ENCODE data around the gene WDR76. TPM values are rescaled to one million over a fixed set of nuclear protein-coding genes. Genes with fewer than 3 reads are reported as not detected.
"Not testable (repeated sequence)": the region's sequence is repeated elsewhere in the genome, so short reads cannot be mapped to it uniquely, and the experiment has no call there.

The WDR76 gene
- total and polyA plus RNA-seq, 2 donors from 2014 or later: 0.73 to 4.8 TPM

DNA sequence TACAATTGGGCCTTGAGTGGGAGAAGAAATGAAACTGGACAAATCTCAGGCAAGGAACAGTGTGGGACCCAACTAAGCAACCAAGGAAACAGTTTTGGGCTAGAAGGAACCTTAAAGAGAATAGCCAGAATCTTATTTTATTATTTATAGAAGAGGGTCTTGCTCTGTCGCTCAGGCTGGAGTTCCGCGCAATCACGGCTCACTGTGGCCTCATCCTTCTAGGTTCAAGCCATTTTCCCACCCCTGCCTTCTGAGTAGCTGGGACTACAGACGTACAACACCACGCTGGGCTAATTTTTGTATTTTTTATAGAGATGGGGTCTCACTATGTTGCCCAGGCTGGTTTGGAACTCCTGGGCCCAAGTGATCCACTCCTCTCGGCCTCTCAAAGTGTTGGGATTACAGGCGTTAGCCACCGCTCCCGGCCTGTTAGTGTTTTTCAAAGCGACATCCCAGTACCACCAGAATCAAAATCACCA, 734 bp upstream of the WDR76 start:
- FAIRE-seq (no peak), DNase-seq (peak in 1 of 5 donors; percentile 35)
- H3K4me1 ChIP-seq (ENCODE audit: control insufficient read depth in 2 of 3, insufficient read depth in 2 of 3, low read depth in 1 of 3, low read length in 3 of 3): peaks cover 3 to 8% (median 3%) of the 10 kb centered on the region in 3 donors
- no peak overlapping the region for H3K27ac ChIP-seq (ENCODE audit: low read depth in 2 of 2, low read length in 2 of 2)
- no peaks in the 10 kb centered on the region for H3K9me3 ChIP-seq (ENCODE audit: control insufficient read depth in 2 of 3, insufficient read depth in 1 of 3, low read length in 3 of 3)
- H3K27me3 ChIP-seq (ENCODE audit: control insufficient read depth, insufficient read depth, low read length): no peaks in the 10 kb centered on the region
- H3K9ac ChIP-seq (ENCODE audit: low read length in 3 of 3): no peak overlapping the region
- TF ChIP-seq, protein P1, sequence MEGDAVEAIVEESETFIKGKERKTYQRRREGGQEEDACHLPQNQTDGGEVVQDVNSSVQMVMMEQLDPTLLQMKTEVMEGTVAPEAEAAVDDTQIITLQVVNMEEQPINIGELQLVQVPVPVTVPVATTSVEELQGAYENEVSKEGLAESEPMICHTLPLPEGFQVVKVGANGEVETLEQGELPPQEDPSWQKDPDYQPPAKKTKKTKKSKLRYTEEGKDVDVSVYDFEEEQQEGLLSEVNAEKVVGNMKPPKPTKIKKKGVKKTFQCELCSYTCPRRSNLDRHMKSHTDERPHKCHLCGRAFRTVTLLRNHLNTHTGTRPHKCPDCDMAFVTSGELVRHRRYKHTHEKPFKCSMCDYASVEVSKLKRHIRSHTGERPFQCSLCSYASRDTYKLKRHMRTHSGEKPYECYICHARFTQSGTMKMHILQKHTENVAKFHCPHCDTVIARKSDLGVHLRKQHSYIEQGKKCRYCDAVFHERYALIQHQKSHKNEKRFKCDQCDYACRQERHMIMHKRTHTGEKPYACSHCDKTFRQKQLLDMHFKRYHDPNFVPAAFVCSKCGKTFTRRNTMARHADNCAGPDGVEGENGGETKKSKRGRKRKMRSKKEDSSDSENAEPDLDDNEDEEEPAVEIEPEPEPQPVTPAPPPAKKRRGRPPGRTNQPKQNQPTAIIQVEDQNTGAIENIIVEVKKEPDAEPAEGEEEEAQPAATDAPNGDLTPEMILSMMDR (IDR thresholded peaks at IDR 0.05; ENCODE audit: borderline replicate concordance, extremely low read depth, insufficient read depth): no peak
- intact Hi-C loops (cut with DNase I): no loop called here
- H3K36me3 ChIP-seq (ENCODE audit: control insufficient read depth in 2 of 3, insufficient read depth in 3 of 3, low read length in 3 of 3): no peaks in the 10 kb centered on the region
- peak overlapping the region in 2 of 3 donors; percentile 70 to 74 for H3K4me3 ChIP-seq (ENCODE audit: low read length in 3 of 3)

DNA sequence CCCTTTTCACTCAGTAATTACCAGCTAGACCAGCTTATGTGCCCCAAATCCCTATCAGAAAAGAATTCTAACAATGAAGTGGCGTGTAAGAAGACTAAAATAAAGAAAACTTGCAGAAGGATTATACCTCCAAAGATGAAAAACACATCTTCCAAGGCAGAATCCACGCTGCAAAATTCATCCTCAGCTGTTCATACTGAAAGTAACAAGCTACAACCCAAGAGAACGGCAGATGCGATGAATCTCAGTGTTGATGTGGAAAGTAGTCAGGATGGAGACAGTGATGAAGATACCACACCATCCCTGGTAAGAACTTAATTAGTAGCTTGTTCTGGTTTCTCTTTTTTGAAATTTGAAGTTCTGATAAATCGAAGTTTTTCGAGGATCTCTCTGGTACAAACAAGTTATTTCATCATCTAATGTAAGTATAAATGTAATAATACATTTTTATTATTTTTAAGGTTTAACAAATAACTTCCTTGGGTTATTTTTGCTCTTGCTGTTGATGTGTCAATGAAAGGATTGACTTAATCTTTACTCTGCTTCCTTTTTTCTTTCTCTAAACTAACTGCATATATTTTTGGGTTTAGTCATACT, 1.4 kb downstream of the WDR76 start:
- H3K9ac ChIP-seq (ENCODE audit: low read length in 3 of 3): peak overlapping the region in 1 of 3 donors; percentile 34
- H3K27me3 ChIP-seq (ENCODE audit: control insufficient read depth, insufficient read depth, low read length): no peaks in the 10 kb centered on the region
- intact Hi-C loops (cut with DNase I): no loop called here
- FAIRE-seq (no peak), DNase-seq (peak in 1 of 5 donors; percentile 3)
- no peak overlapping the region for H3K27ac ChIP-seq (ENCODE audit: low read depth in 2 of 2, low read length in 2 of 2)
- no peaks in the 10 kb centered on the region for H3K9me3 ChIP-seq (ENCODE audit: control insufficient read depth in 2 of 3, insufficient read depth in 1 of 3, low read length in 3 of 3)
- no peaks in the 10 kb centered on the region for H3K36me3 ChIP-seq (ENCODE audit: control insufficient read depth in 2 of 3, insufficient read depth in 3 of 3, low read length in 3 of 3)
- TF ChIP-seq, protein P1 (IDR thresholded peaks at IDR 0.05; ENCODE audit: borderline replicate concordance, extremely low read depth, insufficient read depth): no peak
- no peak overlapping the region for H3K4me3 ChIP-seq (ENCODE audit: low read length in 3 of 3)
- H3K4me1 ChIP-seq (ENCODE audit: control insufficient read depth in 2 of 3, insufficient read depth in 2 of 3, low read depth in 1 of 3, low read length in 3 of 3): peaks cover 0 to 7% (median 3%) of the 10 kb centered on the region in 3 donors

DNA sequence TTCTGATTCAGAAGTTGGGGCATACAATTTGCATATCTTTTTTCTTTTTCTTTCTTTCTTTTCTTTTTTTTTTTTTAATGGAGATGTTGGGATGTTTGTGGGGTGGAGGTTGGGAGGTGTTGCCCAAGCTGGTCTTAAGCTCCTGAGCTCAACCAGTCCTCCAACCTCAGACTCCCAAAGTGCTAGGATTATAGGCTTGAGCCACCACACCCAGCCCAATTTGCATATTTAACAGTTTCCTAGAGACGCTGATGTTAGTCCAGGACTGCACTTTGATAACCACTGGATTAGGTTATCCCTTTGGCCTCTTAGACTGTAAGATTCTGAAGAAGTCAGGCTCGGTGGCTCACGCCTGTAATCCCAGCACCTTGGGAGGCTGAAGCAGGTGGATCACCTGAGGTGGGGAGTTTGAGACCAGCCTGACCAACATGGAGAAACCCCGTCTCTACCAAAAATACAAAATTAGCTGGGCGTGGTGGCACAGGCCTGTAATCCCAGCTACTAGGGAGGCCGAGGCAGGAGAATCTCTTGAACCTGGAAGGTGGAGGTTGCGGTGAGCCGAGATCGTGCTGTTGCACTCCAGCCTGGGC, 3.2 kb downstream of the WDR76 start:
- intact Hi-C loops (cut with DNase I); H3K9me3 ChIP-seq (ENCODE audit: control insufficient read depth in 2 of 3, insufficient read depth in 1 of 3, low read length in 3 of 3); H3K4me1 ChIP-seq (ENCODE audit: control insufficient read depth in 2 of 3, insufficient read depth in 2 of 3, low read depth in 1 of 3, low read length in 3 of 3); H3K27ac ChIP-seq (ENCODE audit: low read depth in 2 of 2, low read length in 2 of 2); DNase-seq; H3K27me3 ChIP-seq (ENCODE audit: control insufficient read depth, insufficient read depth, low read length); H3K36me3 ChIP-seq (ENCODE audit: control insufficient read depth in 2 of 3, insufficient read depth in 3 of 3, low read length in 3 of 3); FAIRE-seq; H3K9ac ChIP-seq (ENCODE audit: low read length in 3 of 3); H3K4me3 ChIP-seq (ENCODE audit: low read length in 3 of 3): not testable (repeated sequence)

DNA sequence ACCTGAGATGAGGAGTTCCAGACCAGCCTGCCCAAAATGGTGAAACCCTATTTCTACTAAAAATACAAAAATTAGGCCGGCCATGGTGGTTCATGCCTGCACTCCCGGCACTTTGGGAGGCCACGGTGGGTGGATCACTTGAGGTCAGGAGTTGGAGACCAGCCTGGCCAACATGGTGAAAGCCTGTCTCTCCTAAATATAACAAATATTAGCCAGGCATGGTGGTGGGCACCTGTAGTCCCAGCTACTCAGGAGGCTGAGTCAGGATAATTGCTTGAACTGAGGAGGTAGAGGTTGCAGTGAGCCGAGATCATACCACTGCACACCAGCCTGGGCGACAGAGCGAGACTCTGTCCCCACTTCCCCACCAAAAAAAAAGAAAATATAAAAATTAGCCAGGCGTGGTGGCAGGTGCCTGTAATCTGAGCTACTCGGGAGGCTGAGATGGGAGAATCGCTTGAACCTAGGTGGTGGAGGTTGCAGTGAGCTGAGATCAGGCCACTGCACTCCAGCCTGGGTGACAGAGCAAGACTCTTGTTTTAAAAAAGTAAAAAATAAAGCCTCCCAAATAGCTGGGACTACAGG, 4.0 kb downstream of the WDR76 start:
- H3K27me3 ChIP-seq (ENCODE audit: control insufficient read depth, insufficient read depth, low read length); intact Hi-C loops (cut with DNase I); H3K4me1 ChIP-seq (ENCODE audit: control insufficient read depth in 2 of 3, insufficient read depth in 2 of 3, low read depth in 1 of 3, low read length in 3 of 3); H3K4me3 ChIP-seq (ENCODE audit: low read length in 3 of 3); H3K27ac ChIP-seq (ENCODE audit: low read depth in 2 of 2, low read length in 2 of 2); DNase-seq; H3K9ac ChIP-seq (ENCODE audit: low read length in 3 of 3); H3K36me3 ChIP-seq (ENCODE audit: control insufficient read depth in 2 of 3, insufficient read depth in 3 of 3, low read length in 3 of 3); FAIRE-seq; H3K9me3 ChIP-seq (ENCODE audit: control insufficient read depth in 2 of 3, insufficient read depth in 1 of 3, low read length in 3 of 3): not testable (repeated sequence)

DNA sequence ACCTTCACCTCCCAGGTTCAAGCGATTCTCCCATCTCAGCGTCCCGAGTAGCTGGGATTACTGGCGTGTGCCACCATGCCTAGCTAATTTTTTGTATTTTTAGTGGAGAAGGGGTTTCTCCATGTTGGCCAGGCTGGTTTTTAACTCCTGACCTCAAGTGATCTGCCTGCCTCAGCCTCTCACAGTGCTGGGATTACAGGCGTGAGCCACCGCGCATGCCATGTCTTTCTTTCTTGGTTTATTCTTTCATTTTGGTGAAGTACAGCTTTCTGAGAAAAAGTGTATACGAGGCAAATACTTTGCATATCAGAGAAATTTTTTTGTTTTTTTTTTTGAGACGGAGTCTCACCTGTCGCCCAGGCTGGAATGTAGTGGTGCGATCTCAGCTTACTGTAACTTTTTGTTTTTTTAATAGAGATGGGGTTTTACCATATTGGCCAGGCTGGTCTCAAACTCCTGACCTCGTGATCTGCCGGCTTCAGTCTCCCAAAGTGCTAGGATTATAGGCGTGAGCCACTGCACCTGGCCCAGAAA, 4.8 kb downstream of the WDR76 start:
- intact Hi-C loops (cut with DNase I); H3K27ac ChIP-seq (ENCODE audit: low read depth in 2 of 2, low read length in 2 of 2); H3K9me3 ChIP-seq (ENCODE audit: control insufficient read depth in 2 of 3, insufficient read depth in 1 of 3, low read length in 3 of 3); H3K4me1 ChIP-seq (ENCODE audit: control insufficient read depth in 2 of 3, insufficient read depth in 2 of 3, low read depth in 1 of 3, low read length in 3 of 3); H3K27me3 ChIP-seq (ENCODE audit: control insufficient read depth, insufficient read depth, low read length); H3K4me3 ChIP-seq (ENCODE audit: low read length in 3 of 3); FAIRE-seq; DNase-seq; H3K9ac ChIP-seq (ENCODE audit: low read length in 3 of 3); H3K36me3 ChIP-seq (ENCODE audit: control insufficient read depth in 2 of 3, insufficient read depth in 3 of 3, low read length in 3 of 3): not testable (repeated sequence)

DNA sequence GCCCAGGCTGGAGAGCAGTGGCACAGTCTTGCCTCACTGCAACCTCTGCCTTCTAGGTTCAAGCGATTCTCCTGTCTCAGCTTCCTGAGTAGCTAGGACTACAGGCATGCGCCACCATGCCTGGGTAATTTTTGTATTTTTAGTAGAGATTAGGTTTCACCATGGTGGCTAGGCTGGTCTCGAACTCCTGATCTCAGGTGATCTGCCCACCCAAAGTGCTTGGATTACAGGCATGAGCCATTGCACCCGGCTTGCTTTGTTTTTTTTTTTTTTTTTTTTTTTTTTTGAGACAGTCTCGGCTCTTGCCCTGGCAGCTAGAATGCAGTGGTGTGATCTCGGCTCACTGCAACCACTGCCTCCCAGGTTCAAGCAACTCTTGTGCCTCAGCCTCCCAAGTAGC, 5.7 kb downstream of the WDR76 start:
- H3K9me3 ChIP-seq (ENCODE audit: control insufficient read depth in 2 of 3, insufficient read depth in 1 of 3, low read length in 3 of 3); H3K4me3 ChIP-seq (ENCODE audit: low read length in 3 of 3); FAIRE-seq; DNase-seq; H3K27me3 ChIP-seq (ENCODE audit: control insufficient read depth, insufficient read depth, low read length); H3K36me3 ChIP-seq (ENCODE audit: control insufficient read depth in 2 of 3, insufficient read depth in 3 of 3, low read length in 3 of 3); H3K27ac ChIP-seq (ENCODE audit: low read depth in 2 of 2, low read length in 2 of 2); H3K9ac ChIP-seq (ENCODE audit: low read length in 3 of 3); H3K4me1 ChIP-seq (ENCODE audit: control insufficient read depth in 2 of 3, insufficient read depth in 2 of 3, low read depth in 1 of 3, low read length in 3 of 3); intact Hi-C loops (cut with DNase I): not testable (repeated sequence)
